ENCODE results near the gene MRTFA.

DNA sequence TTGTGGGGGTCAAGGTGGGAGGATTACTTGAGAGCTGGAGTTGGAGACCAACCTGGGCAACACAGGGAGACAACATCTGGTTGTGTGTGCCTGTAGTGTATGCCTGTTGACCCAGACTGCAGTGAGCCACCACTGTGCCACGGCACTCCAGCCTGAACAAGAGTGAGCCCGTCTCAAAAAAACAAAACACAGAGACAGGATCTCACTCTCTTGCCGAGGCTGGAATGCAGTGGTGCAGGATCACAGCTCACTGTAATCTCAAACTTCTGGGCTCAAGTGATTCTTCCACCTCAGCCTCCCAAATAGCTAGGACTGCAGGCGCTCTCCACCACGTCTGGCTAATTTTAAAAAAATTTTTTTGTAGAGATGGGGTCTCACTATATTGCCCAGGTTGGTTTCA, 153.6 kb downstream of the MRTFA start:
- no peak for TF ChIP-seq POLR2A (IDR thresholded peaks at IDR 0.05)
- TF ChIP-seq, protein P1, sequence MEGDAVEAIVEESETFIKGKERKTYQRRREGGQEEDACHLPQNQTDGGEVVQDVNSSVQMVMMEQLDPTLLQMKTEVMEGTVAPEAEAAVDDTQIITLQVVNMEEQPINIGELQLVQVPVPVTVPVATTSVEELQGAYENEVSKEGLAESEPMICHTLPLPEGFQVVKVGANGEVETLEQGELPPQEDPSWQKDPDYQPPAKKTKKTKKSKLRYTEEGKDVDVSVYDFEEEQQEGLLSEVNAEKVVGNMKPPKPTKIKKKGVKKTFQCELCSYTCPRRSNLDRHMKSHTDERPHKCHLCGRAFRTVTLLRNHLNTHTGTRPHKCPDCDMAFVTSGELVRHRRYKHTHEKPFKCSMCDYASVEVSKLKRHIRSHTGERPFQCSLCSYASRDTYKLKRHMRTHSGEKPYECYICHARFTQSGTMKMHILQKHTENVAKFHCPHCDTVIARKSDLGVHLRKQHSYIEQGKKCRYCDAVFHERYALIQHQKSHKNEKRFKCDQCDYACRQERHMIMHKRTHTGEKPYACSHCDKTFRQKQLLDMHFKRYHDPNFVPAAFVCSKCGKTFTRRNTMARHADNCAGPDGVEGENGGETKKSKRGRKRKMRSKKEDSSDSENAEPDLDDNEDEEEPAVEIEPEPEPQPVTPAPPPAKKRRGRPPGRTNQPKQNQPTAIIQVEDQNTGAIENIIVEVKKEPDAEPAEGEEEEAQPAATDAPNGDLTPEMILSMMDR (IDR thresholded peaks at IDR 0.05): no peak
